ENCODE measurements around the gene CRYZ. TPM values are rescaled to one million over a fixed set of nuclear protein-coding genes. Genes with fewer than 3 reads are reported as not detected.

The CRYZ gene
- total and polyA plus RNA-seq, 2 of the 8 experiments (the other 6 are each of a cell fraction or from before 2014, with no cell fraction given) = 20.5 to 43.8 TPM

- TF ChIP-seq CTCF (IDR thresholded peaks at IDR 0.05; ENCODE audit: control extremely low read depth in 1 of 3, insufficient read depth in 1 of 3, low read depth in 1 of 3, low read length in 3 of 3) = peak in 1 of 3 experiments; percentile 18; a peak in 1 of 4 replicates
Measured at GRCh38 chr1:74674278-74675048, 58.4 kb downstream of the CRYZ start (continued).
